ENCODE data around the gene TBC1D14.

- TF ChIP-seq CTCF (IDR thresholded peaks at IDR 0.05) (no peak), POLR2AphosphoS5 (IDR thresholded peaks at IDR 0.05; ENCODE audit: low read depth, low read length) (no peak), SIN3A (IDR thresholded peaks at IDR 0.05; ENCODE audit: borderline replicate concordance, insufficient read depth, low read depth, low read length) (no peak), TCF7L2 (IDR thresholded peaks at IDR 0.05; ENCODE audit: low read depth, low read length) (no peak)
Measured at GRCh38 chr4:7032596-7032995, 123.0 kb downstream of the TBC1D14 start.
